Progenitor cell of endocrine pancreas (in vitro differentiated cells): ENCODE data around the gene AFM. TPM values are rescaled to one million over a fixed set of nuclear protein-coding genes. Genes with fewer than 3 reads are reported as not detected.

Experiments used
- DNase-seq: peaks from one replicate; pipeline ENCODE4 v3.0.0; 2021; ENCODE audit warnings: low spot score; ENCODE audit not compliant: unreplicated experiment
- H3K27ac Mint-ChIP-seq: 2 replicates; pipeline ENCODE4 v1.8.0; 2021; ENCODE audit warnings: mild to moderate bottlenecking, moderate library complexity, mixed read lengths
- H3K27me3 Mint-ChIP-seq: 2 replicates; pipeline ENCODE4 v1.8.0; 2021; ENCODE audit warnings: mixed read lengths
- H3K36me3 Mint-ChIP-seq: 2 replicates; pipeline ENCODE4 v1.8.0; 2022; ENCODE audit warnings: mixed read lengths; ENCODE audit not compliant: insufficient read depth
- H3K4me1 Mint-ChIP-seq: 2 replicates; pipeline ENCODE4 v1.8.0; 2021; ENCODE audit warnings: low read depth, mixed read lengths
- H3K4me3 Mint-ChIP-seq: 2 replicates; pipeline ENCODE4 v1.8.0; 2021; ENCODE audit warnings: low read depth, mild to moderate bottlenecking, moderate library complexity, mixed read lengths
- H3K9me3 Mint-ChIP-seq: 2 replicates; pipeline ENCODE4 v1.8.0; 2021; ENCODE audit warnings: low read depth, mixed read lengths
- CTCF ChIP-seq: fragments of 200-600 bp; sonication (generic); IDR thresholded peaks from one replicate; pipeline ENCODE4 v1.5.0; 2021; ENCODE audit warnings: antibody characterized with exemption, mild to moderate bottlenecking; ENCODE audit not compliant: unreplicated experiment
- total RNA-seq: library from RNA; stranded (reverse); gene quantifications from 2 replicates; pipeline ENCODE4 v1.2.1, GENCODE V29; 2021

The AFM gene
- total RNA-seq, 1 donor from 2014 or later: 0.26 TPM

DNA sequence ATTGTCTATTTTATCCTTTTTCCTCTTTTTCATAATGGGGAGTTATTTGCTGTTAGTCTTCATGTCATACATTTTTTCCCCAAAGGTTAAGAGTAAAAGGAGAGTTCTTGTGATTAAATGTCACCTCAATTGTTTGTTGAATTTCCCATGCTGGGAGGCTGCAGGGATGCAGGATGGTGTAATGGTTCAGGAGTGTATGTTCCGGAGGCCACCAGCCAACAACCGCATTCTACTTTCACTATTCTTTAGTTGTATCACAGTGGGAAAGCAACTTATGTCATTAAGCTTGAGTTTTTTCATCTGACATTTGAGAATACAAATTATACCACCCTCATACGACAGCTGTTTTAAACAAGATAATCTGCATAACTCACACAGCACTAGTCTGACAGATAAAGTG lies 30.1 kb upstream of the AFM start:
- Mint-ChIP-seq H3K27me3 (no peaks in the 10 kb centered on the region), H3K27ac (no peak overlapping the region), H3K36me3 (peaks cover under 1% of the 10 kb centered on the region), H3K4me1 (peaks cover 27% of the 10 kb centered on the region), H3K9me3 (peaks cover 3% of the 10 kb centered on the region), H3K4me3 (no peak overlapping the region)
- TF ChIP-seq CTCF: no peak
- no peak for DNase-seq

GRCh38 chr4:73451981-73452747 lies 29.4 kb upstream of the AFM start:
- Mint-ChIP-seq H3K27me3 (no peaks in the 10 kb centered on the region), H3K27ac (no peak overlapping the region), H3K4me3 (no peak overlapping the region), H3K36me3 (peaks cover 1% of the 10 kb centered on the region), H3K9me3 (peaks cover 4% of the 10 kb centered on the region), H3K4me1 (peaks cover 25% of the 10 kb centered on the region)
- no peak for TF ChIP-seq CTCF
- no peak for DNase-seq

DNA sequence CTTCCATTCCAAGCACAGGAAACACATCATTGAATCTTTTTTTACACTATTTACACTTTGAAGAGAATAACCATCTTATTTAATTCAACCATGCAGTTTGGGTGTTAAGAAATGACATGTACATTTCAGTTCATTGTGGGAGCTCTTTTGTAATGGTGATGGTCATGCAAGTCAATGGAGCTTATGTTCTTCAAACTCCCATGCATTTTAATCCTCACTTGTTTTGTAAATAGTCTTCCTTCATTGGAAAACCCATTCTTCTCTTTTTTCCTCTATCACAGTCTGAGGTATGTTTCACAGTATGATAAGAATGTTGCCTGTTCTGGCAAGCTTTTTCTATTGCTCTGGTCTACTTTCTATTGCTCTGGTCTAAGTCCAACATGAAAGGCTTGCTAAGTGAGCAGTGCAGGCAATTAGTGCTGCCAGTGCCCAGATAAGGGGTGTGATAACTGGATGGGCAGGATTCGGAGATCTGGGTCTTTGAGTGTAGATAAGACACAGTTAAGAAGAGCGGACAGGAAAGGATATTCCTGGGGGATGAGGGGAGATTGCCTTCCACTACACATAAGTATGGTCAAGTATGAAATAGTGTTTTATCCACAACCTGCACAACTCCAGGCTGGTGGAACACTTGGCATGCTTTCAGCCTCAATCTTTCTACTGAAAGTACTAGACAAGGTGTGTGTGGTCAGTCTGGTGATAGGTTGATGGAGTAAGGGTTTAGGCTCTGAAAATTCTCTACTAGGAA lies 28.4 kb upstream of the AFM start:
- no peak for TF ChIP-seq CTCF
- DNase-seq: no peak
- Mint-ChIP-seq H3K9me3 (peaks cover 9% of the 10 kb centered on the region), H3K4me3 (no peak overlapping the region), H3K27me3 (no peaks in the 10 kb centered on the region), H3K27ac (no peak overlapping the region), H3K36me3 (peaks cover 3% of the 10 kb centered on the region), H3K4me1 (peaks cover 27% of the 10 kb centered on the region)

GRCh38 chr4:73453701-73454005 lies 27.9 kb upstream of the AFM start:
- Mint-ChIP-seq H3K9me3 (peaks cover 13% of the 10 kb centered on the region), H3K4me1 (peaks cover 27% of the 10 kb centered on the region), H3K36me3 (peaks cover 3% of the 10 kb centered on the region), H3K4me3 (no peak overlapping the region), H3K27ac (no peak overlapping the region), H3K27me3 (no peaks in the 10 kb centered on the region)
- TF ChIP-seq CTCF: no peak
- no peak for DNase-seq

- Mint-ChIP-seq H3K27me3 (no peaks in the 10 kb centered on the region), H3K4me1 (peaks cover 23% of the 10 kb centered on the region), H3K36me3 (peaks cover 3% of the 10 kb centered on the region), H3K9me3 (peaks cover 17% of the 10 kb centered on the region), H3K27ac (no peak overlapping the region), H3K4me3 (no peak overlapping the region)
- TF ChIP-seq CTCF: no peak
- no peak for DNase-seq
Observed at GRCh38 chr4:73454920-73455319, 26.6 kb upstream of the AFM start.
